Epidermal melanocyte (primary cell): ENCODE data around the gene RAB22A.

Experiments used
- DNase-seq: peaks from one replicate; pipeline ENCODE4 v3.0.0; 2011; ENCODE audit warnings: low spot score; ENCODE audit not compliant: insufficient read length

RAB22A gene

GRCh38 chr20:58384821-58385220, 75.3 kb downstream of the RAB22A start:
- no peak for DNase-seq

GRCh38 chr20:58388028-58388601, 78.6 kb downstream of the RAB22A start:
- DNase-seq: no peak

DNA sequence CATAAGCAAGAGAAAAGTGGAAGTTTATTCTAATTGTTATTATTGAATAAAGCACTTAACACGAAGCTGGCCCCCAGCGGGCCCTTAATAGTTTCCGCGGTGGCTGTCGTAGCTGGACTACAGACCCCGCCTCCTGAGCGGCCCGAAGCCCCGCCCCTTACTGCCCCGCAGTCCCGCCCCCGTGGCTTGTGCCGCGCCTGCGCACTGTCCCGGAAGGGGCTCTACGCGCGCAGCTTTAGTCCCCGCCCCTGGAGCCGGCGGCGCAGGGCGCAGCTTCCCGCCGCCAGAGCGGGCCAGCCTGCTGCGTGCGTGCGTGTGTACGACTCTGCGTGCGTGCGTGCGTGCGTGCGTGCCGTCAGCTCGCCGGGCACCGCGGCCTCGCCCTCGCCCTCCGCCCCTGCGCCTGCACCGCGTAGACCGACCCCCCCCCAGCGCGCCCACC, 79.4 kb downstream of the RAB22A start, which contains the start of gene VAPB:
VAPB (plus strand) TSS at position 348 of the 442 bp plus-strand sequence. CDS start 231 bp downstream, outside the sequence.
- DNase-seq: peak; percentile 31

GRCh38 chr20:58389324-58389967, 79.9 kb downstream of the RAB22A start:
- DNase-seq: no peak

DNA sequence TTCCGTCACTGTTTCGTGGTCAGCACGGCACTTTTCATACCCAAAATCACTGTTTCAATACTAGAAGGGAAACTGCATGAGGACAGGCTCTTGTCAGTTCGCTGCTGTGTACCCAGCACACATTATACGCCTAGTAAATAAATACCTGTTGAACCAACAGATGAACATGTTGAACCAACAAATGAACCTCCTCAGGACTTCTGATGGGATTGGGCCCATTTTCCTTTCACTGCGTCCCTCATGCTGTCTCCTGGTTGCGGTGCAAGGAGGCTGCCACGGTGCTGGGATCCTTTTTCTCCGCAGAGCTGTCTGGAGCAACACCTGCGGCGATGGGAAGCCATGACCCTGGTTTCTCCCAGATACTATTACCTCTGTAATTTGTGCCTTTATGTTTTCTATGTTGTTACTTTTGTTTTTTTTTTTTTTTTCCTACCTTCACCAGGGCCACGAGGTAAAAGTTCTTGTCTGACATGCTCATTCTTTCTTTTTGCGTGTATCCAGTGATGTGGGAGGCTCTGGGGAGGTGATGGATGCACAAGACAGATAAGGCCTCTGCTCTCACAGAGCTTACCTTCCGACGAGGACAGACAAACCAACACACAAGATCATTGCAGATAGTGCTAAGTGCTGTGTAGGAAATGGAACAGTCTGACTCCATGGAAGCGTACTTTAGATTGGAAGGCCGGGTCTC, 80.6 kb downstream of the RAB22A start:
- no peak for DNase-seq

DNA sequence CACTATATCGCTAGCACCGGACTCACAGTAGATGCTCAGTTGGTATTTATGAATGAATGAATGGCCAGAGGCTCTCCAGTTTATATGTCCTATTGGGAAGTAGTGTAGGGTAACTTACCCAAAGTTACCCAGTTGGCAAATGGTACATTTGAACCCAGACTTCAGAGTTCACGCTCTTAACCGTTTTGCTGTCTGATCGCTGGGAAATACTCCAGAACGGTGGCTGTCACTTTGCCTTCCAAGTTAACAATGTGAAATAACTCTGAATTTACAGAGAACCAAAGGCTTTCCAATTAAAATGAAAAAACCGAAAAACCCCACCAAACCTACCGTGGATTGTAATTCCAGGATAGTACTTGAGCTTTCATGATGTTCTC, 81.1 kb downstream of the RAB22A start:
- DNase-seq: no peak

DNA sequence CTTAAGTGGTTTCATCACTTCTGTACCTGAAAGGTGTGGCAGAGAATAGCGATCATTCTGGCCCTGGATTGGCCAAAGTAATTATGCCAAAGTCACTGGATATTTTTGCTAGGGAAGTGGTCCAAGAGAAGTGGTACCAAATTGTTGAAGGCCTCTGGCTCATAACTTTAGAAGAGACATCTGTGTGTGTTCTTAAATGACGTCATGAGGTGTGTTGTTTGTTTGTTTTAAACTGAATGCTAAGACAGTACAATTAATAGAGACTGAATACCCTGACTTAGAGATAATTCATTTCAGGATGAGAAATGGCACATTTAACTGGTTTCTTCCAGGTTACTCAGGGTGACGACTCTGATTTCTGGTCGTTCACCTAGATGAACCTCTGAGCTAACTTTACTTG, 82.8 kb downstream of the RAB22A start:
- no peak for DNase-seq

- DNase-seq: no peak
These were observed 83.8 kb downstream of the RAB22A start for GRCh38 chr20:58393299-58393698.

DNA sequence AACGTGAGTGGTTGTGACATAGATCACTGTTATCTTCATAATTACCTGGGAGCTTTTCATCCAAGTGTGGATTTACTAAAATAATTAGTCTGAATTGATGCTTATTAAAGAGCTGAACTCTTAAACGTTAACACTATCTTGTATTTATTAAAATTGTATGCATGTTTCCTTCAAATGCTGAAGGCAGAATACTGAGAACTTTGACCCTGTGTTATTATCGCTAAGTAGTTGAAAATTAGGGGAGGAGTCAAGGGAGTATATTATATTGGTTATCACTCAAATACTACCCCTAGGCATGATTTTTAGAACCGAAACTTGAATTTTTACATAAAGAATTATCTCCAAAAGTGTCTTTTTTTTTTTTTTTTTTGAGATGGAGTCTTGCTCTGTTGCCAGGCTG, 85.3 kb downstream of the RAB22A start:
- no peak for DNase-seq

GRCh38 chr20:58395604-58396003, 86.1 kb downstream of the RAB22A start:
- DNase-seq: no peak

DNA sequence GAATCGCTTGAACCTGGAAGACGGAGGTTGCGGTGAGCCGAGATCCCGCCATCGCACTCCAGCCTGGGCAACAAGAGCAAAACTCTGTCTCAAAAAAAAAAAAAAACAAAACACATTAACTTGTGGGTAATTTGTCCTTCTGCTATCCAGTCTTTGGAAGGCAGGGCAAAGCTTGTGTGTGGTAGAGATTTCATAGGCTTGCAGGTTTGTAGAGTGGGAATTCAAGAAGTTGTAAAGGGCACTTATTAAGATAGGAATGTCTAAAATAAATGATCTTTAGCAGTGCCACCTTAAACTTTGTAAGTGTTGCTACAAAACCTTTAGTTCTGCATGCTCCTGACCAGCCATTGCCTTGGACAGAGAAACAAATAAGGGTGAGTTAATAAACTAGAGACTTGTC, 87.9 kb downstream of the RAB22A start:
- no peak for DNase-seq

GRCh38 chr20:58398254-58398653, 88.7 kb downstream of the RAB22A start:
- DNase-seq: no peak

DNA sequence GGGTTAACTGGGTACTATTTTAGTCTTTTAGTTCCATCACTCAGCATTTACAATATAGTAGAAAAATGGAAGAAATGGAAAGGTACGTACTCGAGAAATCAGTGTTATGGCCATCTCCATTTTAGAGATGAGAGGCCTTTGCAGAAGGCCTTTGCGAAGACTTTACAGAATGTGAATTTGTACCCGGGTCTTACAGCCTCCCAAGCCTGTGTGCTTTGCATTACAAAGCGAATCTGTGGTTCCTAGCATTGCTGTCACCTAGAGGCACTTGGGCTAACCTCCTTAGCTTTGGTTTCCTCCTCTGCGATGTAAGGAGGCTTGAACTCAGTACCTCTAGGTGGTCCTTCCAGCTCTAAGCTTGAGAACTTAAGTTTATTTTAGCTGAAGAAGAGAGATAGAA, 90.4 kb downstream of the RAB22A start:
- no peak for DNase-seq

DNA sequence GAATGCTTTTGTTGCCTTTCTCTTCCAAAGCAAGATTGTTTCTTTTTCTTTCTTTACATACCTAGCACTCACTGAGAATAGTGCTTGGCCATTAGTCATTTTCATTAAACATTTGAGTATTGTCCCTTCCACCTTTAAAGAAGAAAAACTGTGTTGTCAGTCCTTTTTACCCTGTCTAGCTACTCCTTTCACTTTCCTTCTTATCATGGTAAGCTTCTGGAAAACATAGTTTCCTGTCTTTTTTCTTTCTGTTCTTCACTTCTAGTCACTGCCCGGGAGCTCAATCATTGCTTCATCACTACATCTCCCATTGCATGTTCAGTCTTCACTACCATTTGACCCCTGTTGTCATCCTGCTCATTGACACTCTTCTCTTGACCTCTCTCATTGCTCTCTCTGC, 91.6 kb downstream of the RAB22A start:
- no peak for DNase-seq

- no peak for DNase-seq
These were observed 92.8 kb downstream of the RAB22A start for GRCh38 chr20:58402305-58402704.

GRCh38 chr20:58402827-58403226, 93.3 kb downstream of the RAB22A start:
- no peak for DNase-seq

DNA sequence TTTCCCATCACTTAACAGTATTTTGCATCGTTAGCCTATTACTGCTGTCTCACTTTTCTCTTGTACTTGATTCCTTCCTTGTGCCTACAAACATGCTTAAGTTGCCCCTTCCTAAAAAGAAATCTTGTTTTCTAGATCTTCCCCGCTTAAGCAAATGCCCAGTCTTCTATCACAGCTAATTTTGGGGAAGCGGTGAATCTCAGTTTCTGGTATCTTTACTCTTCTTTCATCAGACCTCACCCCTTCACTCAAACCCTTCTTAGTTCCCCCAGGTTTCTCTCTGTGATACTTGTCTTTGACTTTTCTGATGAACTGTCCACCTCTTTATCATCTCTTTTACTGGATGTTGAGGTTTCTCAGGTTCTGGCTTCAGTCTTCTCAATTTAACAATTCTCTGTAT, 93.8 kb downstream of the RAB22A start:
- DNase-seq: no peak

DNA sequence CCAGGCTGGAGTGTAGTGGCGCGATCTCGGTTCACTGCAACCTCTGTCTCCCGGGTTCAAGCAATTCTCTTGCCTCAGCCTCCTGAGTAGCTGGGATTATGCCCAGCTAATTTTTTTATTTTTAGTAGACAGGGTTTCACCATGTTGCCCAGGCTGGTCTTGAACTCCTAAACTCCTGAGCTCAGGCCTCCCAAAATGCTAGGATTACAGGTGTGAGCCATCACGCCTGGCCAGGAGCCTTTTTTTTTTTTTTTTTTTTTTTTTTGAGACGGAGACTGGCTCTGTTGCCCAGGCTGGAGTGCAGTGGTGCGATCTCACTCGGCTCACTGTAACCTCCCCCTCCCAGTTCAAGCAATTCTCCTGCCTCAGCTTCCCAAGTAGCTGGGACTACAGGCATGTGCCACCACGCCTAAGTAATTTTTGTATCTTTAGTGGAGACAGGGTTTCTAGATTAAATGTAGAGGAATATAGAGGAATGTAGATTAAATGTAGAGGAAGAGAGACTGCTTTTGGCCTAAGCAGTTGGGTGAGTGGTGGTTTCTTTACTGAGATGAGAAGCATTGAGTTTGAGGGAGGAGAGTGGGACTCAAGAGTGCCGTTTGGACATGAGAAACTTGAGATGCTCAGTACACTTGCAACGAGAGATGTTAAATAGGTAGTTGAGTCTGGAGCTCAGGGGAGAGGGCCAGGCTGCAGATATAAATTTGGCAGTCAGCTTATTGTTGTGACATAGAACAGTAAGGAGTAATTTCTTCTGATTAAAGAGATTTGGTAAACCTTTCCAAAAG, 96.2 kb downstream of the RAB22A start:
- no peak for DNase-seq

DNA sequence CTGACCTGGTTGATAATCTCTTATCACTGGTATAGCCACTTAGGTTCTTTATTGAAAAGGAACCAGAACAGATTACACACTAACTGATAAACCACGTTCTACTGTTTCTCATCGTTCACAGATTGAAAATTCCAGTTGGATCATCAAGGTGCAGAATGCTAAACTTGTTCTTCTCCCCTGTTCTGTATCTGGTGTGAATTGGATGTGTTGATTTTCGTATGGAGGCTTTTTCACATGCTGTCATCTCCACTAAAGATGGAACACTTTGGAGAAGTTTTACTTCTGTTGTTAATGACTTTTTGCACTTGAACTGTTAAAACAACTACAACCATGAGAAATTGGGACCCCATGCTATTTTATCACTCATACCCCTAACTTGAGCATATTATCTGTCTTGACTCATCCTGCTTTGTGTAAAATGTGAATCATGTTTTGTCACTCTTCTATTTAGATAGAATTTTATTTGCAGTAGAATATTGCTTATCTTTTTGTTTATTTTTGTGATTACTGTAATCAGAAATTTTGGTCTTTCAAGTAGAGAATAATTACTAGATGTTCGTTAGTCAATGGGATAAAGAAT, 97.0 kb downstream of the RAB22A start:
- DNase-seq: no peak

DNA sequence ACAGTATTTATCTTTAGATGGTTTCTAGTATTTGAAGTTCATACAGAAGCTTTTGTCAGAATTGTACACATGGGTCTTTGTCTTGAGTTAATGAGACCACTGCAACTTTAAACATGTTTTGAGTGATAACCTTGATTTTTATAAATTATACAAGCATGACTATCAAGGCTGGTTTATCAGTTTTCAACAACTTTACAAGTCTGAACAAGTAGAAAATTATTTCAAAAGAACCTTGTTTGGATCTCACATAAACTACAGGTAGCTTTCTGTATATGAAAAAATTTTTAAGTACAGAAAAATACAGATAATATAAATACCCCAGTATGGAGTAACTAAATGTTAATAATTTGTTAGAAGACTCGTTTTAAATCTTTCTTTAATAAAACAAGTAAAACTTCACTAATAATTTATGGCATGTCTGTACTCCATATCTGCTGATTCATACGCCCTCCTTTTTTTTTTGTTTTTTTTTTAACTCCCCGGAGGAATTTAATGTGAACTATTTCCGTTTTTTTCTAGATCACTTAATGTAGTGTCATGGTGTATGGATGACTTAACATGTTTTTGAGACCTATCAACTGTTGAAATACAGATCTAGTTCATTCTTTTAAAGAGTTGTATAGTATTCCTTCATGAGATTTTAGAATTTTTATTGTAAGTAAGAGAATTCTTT, 97.8 kb downstream of the RAB22A start:
- DNase-seq: no peak

- no peak for DNase-seq
These were observed 98.5 kb downstream of the RAB22A start for GRCh38 chr20:58407966-58408557.
